T-cell (primary cell): ENCODE measurements around the gene PPP1R10. TPM values are rescaled to one million over a fixed set of nuclear protein-coding genes. Genes with fewer than 3 reads are reported as not detected.
"Not testable (repeated sequence)": the region's sequence is repeated elsewhere in the genome, so short reads cannot be mapped to it uniquely, and the experiment has no call there.

Source experiments
- ATAC-seq, 4 experiments: fragments of 200-7000 bp in 3 of 4; fragments of 150-1000 bp in 1 of 4; cut with Tn5 transposase; replicated peaks in 1 of 4; 1 replicate in 3 of 4; 2 replicates in 1 of 4; pipeline ENCODE4 v1.10.0; 2021; ENCODE audit warnings: moderate library complexity in 3 of 4, mild to moderate bottlenecking in 2 of 4, moderate number of reproducible peaks in 1 of 4
- CTCF ChIA-PET, 2 donors: fragments of 300-600 bp; sonication (Branson Sonifier 250); formaldehyde crosslinking; loops; one replicate each; lab custom pipeline; 2022; ENCODE audit warnings: antibody characterized with exemption in 2 of 2; lab: Charles Lee
- POLR2A ChIA-PET, 2 donors: fragments of 300-600 bp; sonication (Branson Sonifier 250); formaldehyde crosslinking; loops; one replicate each; lab custom pipeline; 2022; ENCODE audit warnings: antibody characterized with exemption in 2 of 2; lab: Charles Lee
- DNase-seq, 35 experiments: peaks; one replicate each; pipeline versions ENCODE4 v3.0.0 to v3.0.0-alpha.2; 2013 to 2023
- H3K27ac ChIP-seq: one replicate; pipeline ENCODE4 v1.5.1; 2013; ENCODE audit warnings: low read length
- H3K27me3 ChIP-seq, 2 experiments: replicated peaks in 1 of 2; 1 replicate in 1 of 2; 2 replicates in 1 of 2; pipeline versions ENCODE4 v1.6.1 to v1.7.0; 2013; ENCODE audit warnings: low read length in 1 of 2, mixed read lengths in 1 of 2; ENCODE audit not compliant: control insufficient read depth in 2 of 2, insufficient read depth in 2 of 2; ENCODE audit errors: extremely low read depth in 1 of 2
- H3K36me3 ChIP-seq, 2 donors: 1 replicate in 1 of 2; 2 replicates in 1 of 2; pipeline versions ENCODE4 v1.6.1 to v1.7.0; 2013; ENCODE audit warnings: low read length in 1 of 2; ENCODE audit not compliant: control insufficient read depth in 2 of 2, insufficient read depth in 1 of 2; ENCODE audit errors: extremely low read depth in 1 of 2
- H3K4me1 ChIP-seq, 2 experiments: 1 replicate in 1 of 2; 2 replicates in 1 of 2; pipeline versions ENCODE4 v1.6.1 to v1.7.0; 2013; ENCODE audit warnings: low read length in 2 of 2, mixed read lengths in 1 of 2; ENCODE audit not compliant: insufficient read depth in 2 of 2, control insufficient read depth in 1 of 2; ENCODE audit errors: extremely low read depth in 1 of 2
- H3K4me3 ChIP-seq, 2 donors: 1 replicate in 1 of 2; 2 replicates in 1 of 2; pipeline versions ENCODE4 v1.5.1 to v1.7.0; 2013; ENCODE audit warnings: mild to moderate bottlenecking in 2 of 2, low read length in 1 of 2, moderate library complexity in 1 of 2; ENCODE audit not compliant: control insufficient read depth in 1 of 2; ENCODE audit errors: extremely low read depth in 1 of 2
- H3K9me3 ChIP-seq: 2 replicates; pipeline ENCODE4 v1.7.0; 2013
- H3K27ac Mint-ChIP-seq, 2 donors: one replicate each; pipeline ENCODE4 v1.8.0; 2020 to 2021; ENCODE audit warnings: mild to moderate bottlenecking in 2 of 2, mixed read lengths in 2 of 2
- H3K27me3 Mint-ChIP-seq, 2 donors: one replicate each; pipeline ENCODE4 v1.8.0; 2021 to 2022; ENCODE audit warnings: mixed read lengths in 2 of 2
- H3K36me3 Mint-ChIP-seq: one replicate; pipeline ENCODE4 v1.8.0; 2021; ENCODE audit warnings: mixed read lengths
- H3K4me1 Mint-ChIP-seq, 3 donors: one replicate each; pipeline ENCODE4 v1.8.0; 2020 to 2022; ENCODE audit warnings: mixed read lengths in 3 of 3, mild to moderate bottlenecking in 1 of 3
- H3K4me3 Mint-ChIP-seq, 3 donors: one replicate each; pipeline ENCODE4 v1.8.0; 2020 to 2022; ENCODE audit warnings: mild to moderate bottlenecking in 3 of 3, mixed read lengths in 3 of 3, moderate library complexity in 3 of 3
- H3K9me3 Mint-ChIP-seq, 3 donors: one replicate each; pipeline ENCODE4 v1.8.0; 2020 to 2022; ENCODE audit warnings: mixed read lengths in 3 of 3
- WGBS: methylation state at CpG from one replicate; pipeline ENCODE4 v1.1.5; 2013; ENCODE audit warnings: missing lambda C conversion rate; ENCODE audit not compliant: insufficient coverage; 5-methylcytosine and 5-hydroxymethylcytosine counted together
- total RNA-seq, 35 experiments: library from RNA in 6 of 35; stranded (reverse) in 6 of 35; fragments of 120-200 nt in 1 of 35; gene quantifications; one replicate each; pipeline versions ENCODE4 v1.2.1 to v1.2.4 and lab custom pipeline; 2013 to 2026

Gene PPP1R10
- total RNA-seq: 100 to 1,000 TPM; 104 to 170 (median 163) TPM
- total RNA-seq (2013): 210 TPM
- total RNA-seq (lab: John Stamatoyannopoulos, UW): 81.9 to 202 (median 137) reads per million in 29 experiments

DNA sequence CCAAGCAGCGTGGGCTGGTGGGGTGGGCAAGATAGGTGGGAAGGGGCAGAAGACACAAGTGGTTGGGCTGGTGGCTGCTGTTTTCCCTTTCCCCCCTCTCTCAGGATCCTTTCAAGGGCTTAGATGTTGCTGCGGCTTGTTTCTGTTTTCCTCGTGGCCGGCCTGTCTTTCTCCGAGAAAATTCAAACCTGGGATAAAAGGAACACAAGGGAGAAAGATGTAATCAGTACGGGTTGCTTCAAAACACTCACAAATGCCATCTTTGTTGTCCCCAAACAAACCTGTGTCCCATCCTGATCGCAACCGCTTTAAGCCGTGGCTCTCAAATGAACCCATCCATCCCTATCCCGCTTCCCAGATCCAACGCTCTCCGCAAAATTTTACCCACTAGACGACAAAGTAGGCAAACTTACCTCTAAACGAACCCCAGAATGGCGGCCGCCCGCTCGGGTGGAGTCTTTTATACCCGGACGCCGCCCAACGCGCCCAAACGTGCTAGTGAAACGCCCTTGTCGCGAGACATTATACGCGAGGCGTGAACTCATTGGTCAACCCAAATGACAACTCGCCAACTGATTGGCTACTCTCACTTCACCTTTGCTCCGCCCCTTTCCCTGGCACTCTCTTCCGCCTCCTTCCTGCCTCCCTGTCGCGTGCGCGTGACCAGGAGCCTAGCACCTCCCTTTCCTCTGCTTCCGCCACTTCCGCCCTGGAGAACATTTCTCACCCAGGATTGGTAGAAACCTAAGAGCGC lies at the start of gene PPP1R10:
TSS of gene PPP1R10 (minus strand) at position 433 of the 754 bp plus-strand sequence. CDS start 7,299 bp downstream, outside the sequence.
- H3K36me3 Mint-ChIP-seq: peaks cover 39% of the 10 kb centered on the region
- H3K27me3 ChIP-seq: no peaks in the 10 kb centered on the region
- H3K27ac ChIP-seq: peak within 1 kb of the TSS; percentile 100
- H3K9me3 Mint-ChIP-seq: no peaks in the 10 kb centered on the region
- no peaks in the 10 kb centered on the region for H3K9me3 ChIP-seq
- peaks cover 42 to 49% (median 43%) of the 10 kb centered on the region in 3 donors for H3K4me1 Mint-ChIP-seq
- WGBS: under 1% methylated on average over 34 of the region's 40 CpGs
- peak within 1 kb of the TSS; percentile 100 for H3K27ac Mint-ChIP-seq
- peaks cover 29 to 33% of the 10 kb centered on the region in 2 experiments for H3K4me1 ChIP-seq
- ChIA-PET CTCF (interaction anchor here (0.7 to 1.2 kb wide), 3 partner anchors 9 to 270 kb away, joined by 3 to 5 read pairs (median 3); partner anchors contain the start of genes ABCF1 (in 1 of the 2) and ATAT1 (in 1 of the 2)), POLR2A (interaction anchor here in 1 of 2 donors (0.5 to 0.8 kb wide), 2 partner anchors 75 to 104 kb away, joined by 3 read pairs; no protein-coding TSS in a partner anchor)
- peaks cover 0 to 2% of the 10 kb centered on the region in 2 donors for H3K27me3 Mint-ChIP-seq
- H3K4me3 Mint-ChIP-seq: peak within 1 kb of the TSS; percentile 93 to 100 (median 98)
- peak within 1 kb of the TSS; percentile 88 to 100 for H3K4me3 ChIP-seq
- H3K36me3 ChIP-seq: peaks cover 7 to 33% of the 10 kb centered on the region in 2 donors
- DNase-seq: peak; percentile 94 to 100 (median 98)
- peak; percentile 78 to 81 (median 78) for ATAC-seq

DNA sequence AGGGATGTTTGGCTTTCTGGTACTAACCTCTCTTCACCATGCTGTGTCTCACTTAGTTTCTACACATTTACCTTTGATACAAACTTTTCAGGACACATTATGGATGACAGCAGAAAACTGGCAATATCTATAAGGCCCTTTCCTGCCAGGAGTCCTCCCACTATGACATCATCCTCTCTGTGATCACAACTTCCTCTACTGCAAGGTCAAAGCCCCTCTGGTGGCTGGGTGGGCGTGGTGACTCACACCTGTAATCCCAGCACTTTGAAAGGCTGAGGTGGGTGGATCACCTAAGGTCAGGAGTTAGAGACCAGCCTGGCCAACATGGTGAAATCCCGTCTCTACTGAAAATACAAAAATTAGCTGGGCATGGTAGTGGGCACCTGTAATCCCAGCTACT lies 49.3 kb upstream of the PPP1R10 start:
- H3K4me3 ChIP-seq, CTCF ChIA-PET, ATAC-seq, DNase-seq, H3K9me3 ChIP-seq, H3K27ac ChIP-seq, H3K9me3 Mint-ChIP-seq, H3K27ac Mint-ChIP-seq, H3K4me3 Mint-ChIP-seq, H3K27me3 ChIP-seq, H3K4me1 ChIP-seq, H3K27me3 Mint-ChIP-seq, POLR2A ChIA-PET: not testable (repeated sequence)
- Mint-ChIP-seq H3K36me3 (peaks cover 55% of the 10 kb centered on the region), H3K4me1 (peaks cover 19 to 29% (median 23%) of the 10 kb centered on the region in 3 donors)
- H3K36me3 ChIP-seq: peaks cover 13 to 72% of the 10 kb centered on the region in 2 donors
- 67% methylated on average over 1 of the region's 2 CpGs for WGBS

GRCh38 chr6:30664994-30665767 lies 48.1 kb upstream of the PPP1R10 start:
- no peaks in the 10 kb centered on the region for H3K27me3 ChIP-seq
- Mint-ChIP-seq H3K27me3 (no peaks in the 10 kb centered on the region), H3K4me1 (peaks cover 8 to 18% (median 12%) of the 10 kb centered on the region in 3 donors), H3K36me3 (peaks cover 48% of the 10 kb centered on the region), H3K9me3 (no peaks in the 10 kb centered on the region), H3K4me3 (no peak overlapping the region), H3K27ac (no peak overlapping the region)
- peaks cover 8 to 71% of the 10 kb centered on the region in 2 donors for H3K36me3 ChIP-seq
- H3K4me1 ChIP-seq: no peaks in the 10 kb centered on the region
- ATAC-seq (no peak), DNase-seq (no peak)
- H3K9me3 ChIP-seq: no peaks in the 10 kb centered on the region
- H3K4me3 ChIP-seq: no peak overlapping the region
- no peak overlapping the region for H3K27ac ChIP-seq
- 97% methylated on average over 24 of the region's 34 CpGs for WGBS
- ChIA-PET POLR2A (interaction anchor here (0.6 to 0.7 kb wide), 2 partner anchors 9 to 16 kb away, joined by 3 to 5 read pairs; no protein-coding TSS in a partner anchor), CTCF (interaction anchor here (0.8 to 1.6 kb wide), 3 partner anchors 50 to 65 kb away, joined by 3 to 4 read pairs (median 3); no protein-coding TSS in a partner anchor)

- H3K4me3 ChIP-seq, H3K4me3 Mint-ChIP-seq, H3K27me3 Mint-ChIP-seq, H3K27ac ChIP-seq, H3K9me3 ChIP-seq, H3K4me1 Mint-ChIP-seq, ATAC-seq, H3K27me3 ChIP-seq, H3K9me3 Mint-ChIP-seq, DNase-seq, H3K4me1 ChIP-seq, POLR2A ChIA-PET: not testable (repeated sequence)
- peaks cover 24 to 88% of the 10 kb centered on the region in 2 donors for H3K36me3 ChIP-seq
- 96% methylated on average over 3 of the region's 5 CpGs for WGBS
- CTCF ChIA-PET: interaction anchor here in 1 of 2 donors (0.8 kb wide), 1 partner anchor 35 kb away, joined by 3 read pairs; no protein-coding TSS in a partner anchor
- peak overlapping the region in 1 of 2 donors; percentile 31 for H3K27ac Mint-ChIP-seq
- H3K36me3 Mint-ChIP-seq: peaks cover 60% of the 10 kb centered on the region
Observed at GRCh38 chr6:30657922-30658321, 40.9 kb upstream of the PPP1R10 start.

- H3K27ac Mint-ChIP-seq: peak overlapping the region; percentile 23 to 31
- Histone ChIP-seq H3K4me3 (no peak overlapping the region), H3K27ac (no peak overlapping the region), H3K27me3 (no peaks in the 10 kb centered on the region), H3K9me3 (no peaks in the 10 kb centered on the region), H3K36me3 (peaks cover 24 to 88% of the 10 kb centered on the region in 2 donors), H3K4me1 (no peaks in the 10 kb centered on the region)
- H3K36me3 Mint-ChIP-seq: peaks cover 56% of the 10 kb centered on the region
- DNase-seq (no peak), ATAC-seq (no peak)
- H3K27me3 Mint-ChIP-seq: no peaks in the 10 kb centered on the region
- peaks cover 0 to 2% (median 0%) of the 10 kb centered on the region in 3 donors for H3K4me1 Mint-ChIP-seq
- no peak overlapping the region for H3K4me3 Mint-ChIP-seq
- ChIA-PET CTCF (no interaction called here), POLR2A (interaction anchor here in 1 of 2 donors (0.6 kb wide), 1 partner anchor 11 kb away, joined by 3 read pairs; no protein-coding TSS in a partner anchor)
- no peaks in the 10 kb centered on the region for H3K9me3 Mint-ChIP-seq
Observed at GRCh38 chr6:30657454-30657853, 40.4 kb upstream of the PPP1R10 start.

- Histone ChIP-seq H3K36me3 (peaks cover 21 to 88% of the 10 kb centered on the region in 2 donors), H3K9me3 (no peaks in the 10 kb centered on the region), H3K4me1 (no peaks in the 10 kb centered on the region), H3K27me3 (no peaks in the 10 kb centered on the region), H3K4me3 (no peak overlapping the region), H3K27ac (no peak overlapping the region)
- Mint-ChIP-seq H3K27me3 (no peaks in the 10 kb centered on the region), H3K27ac (no peak overlapping the region), H3K4me1 (peaks cover 0 to 2% (median 0%) of the 10 kb centered on the region in 3 donors), H3K4me3 (no peak overlapping the region), H3K9me3 (no peaks in the 10 kb centered on the region), H3K36me3 (peaks cover 51% of the 10 kb centered on the region)
- ChIA-PET CTCF (interaction anchor here in 1 of 2 donors (0.5 to 0.6 kb wide), 2 partner anchors 63 to 1002 kb away, joined by 3 to 4 read pairs; no protein-coding TSS in a partner anchor), POLR2A (no interaction called here)
- ATAC-seq (no peak), DNase-seq (peak in 1 of 35 experiments; percentile 9)
- 89% methylated on average over 7 of the region's 7 CpGs for WGBS
Observed at GRCh38 chr6:30656513-30656912, 39.5 kb upstream of the PPP1R10 start.
